ENCODE results near the gene AUTS2. TPM values are rescaled to one million over a fixed set of nuclear protein-coding genes. Genes with fewer than 3 reads are reported as not detected.

The AUTS2 gene
- total and polyA plus RNA-seq, 10 of the 15 experiments (the other 5 are each of a cell fraction or from before 2014, with no cell fraction given) = 6.4 to 55.6 (median 21.6) TPM

GRCh38 chr7:70647801-70648498, 1049.7 kb downstream of the AUTS2 start:
- ChIA-PET SMC1A (ENCODE audit: uncharacterized antibody, unreplicated experiment) (interaction anchor here (0.8 to 4.0 kb wide), 10 partner anchors 9 to 57 kb away, joined by 3 to 35 read pairs (median 4); no protein-coding TSS in a partner anchor), RAD21 (ENCODE audit: unreplicated experiment) (interaction anchor here (0.5 to 2.7 kb wide), 8 partner anchors 9 to 374 kb away, joined by 3 to 11 read pairs (median 3); no protein-coding TSS in a partner anchor), POLR2A (no interaction called here), CTCF (interaction anchor here (0.9 to 3.7 kb wide), 2 partner anchors 50 to 138 kb away, joined by 3 to 12 read pairs; no protein-coding TSS in a partner anchor)
- no peaks in the 10 kb centered on the region for H3K79me2 ChIP-seq (ENCODE audit: control insufficient read depth, insufficient read depth, low read length)
- no peak overlapping the region for H3K9ac ChIP-seq (ENCODE audit: control insufficient read depth, insufficient read depth, low read length)
- in situ Hi-C loops (cut with MboI) (no loop called here), intact Hi-C loops (cut with micrococcal nuclease; ENCODE audit: unreplicated experiment) (no loop called here)
- 0 out of 2 replicates have a peak overlapping the region, but pooled peaks have one; percentile 5 for H3K4me2 ChIP-seq (ENCODE audit: control insufficient read depth, insufficient read depth)
- DNase-seq (ENCODE audit: low read depth, low spot score) = peak; percentile 46
- H3K27ac ChIP-seq (ENCODE audit: control insufficient read depth, insufficient read depth) = no peak overlapping the region
- H3K4me3 ChIP-seq = no peak overlapping the region
- WGBS (ENCODE audit: insufficient coverage, insufficient replicate concordance, low lambda C conversion rate, missing lambda C conversion rate) = 44% methylated on average over 9 of the region's 9 CpGs
- BruUV-seq (replicated peaks) = no TSS peak
- H3K27me3 ChIP-seq (replicated peaks in 1 of 2; ENCODE audit: control insufficient read depth in 2 of 2, insufficient read depth in 2 of 2, low read length in 1 of 2) = no peaks in the 10 kb centered on the region
- H3K9me3 ChIP-seq (replicated peaks; ENCODE audit: control insufficient read depth, insufficient read depth, low read length) = no peaks in the 10 kb centered on the region
- H4K20me1 ChIP-seq (ENCODE audit: control insufficient read depth, insufficient read depth) = no peaks in the 10 kb centered on the region
- peak; percentile 94 for ATAC-seq
- peak; percentile 70 for FAIRE-seq
- H3K36me3 ChIP-seq (ENCODE audit: control insufficient read depth in 2 of 2, insufficient read depth in 2 of 2, low read length in 1 of 2) = no peaks in the 10 kb centered on the region
- H3K4me1 ChIP-seq (ENCODE audit: control insufficient read depth, insufficient read depth, low read length) = peaks cover 5% of the 10 kb centered on the region; the same call in 1 of the 2 replicates
- H2AFZ ChIP-seq (ENCODE audit: control insufficient read depth, low read depth, low read length) = no peak overlapping the region
- TF ChIP-seq BHLHE40 (IDR thresholded peaks at IDR 0.05; ENCODE audit: borderline replicate concordance in 1 of 2, low read depth in 2 of 2, low read length in 1 of 2) (peak in 1 of 2 experiments; percentile 81; a peak in 2 of 4 replicates), RUNX3 (IDR thresholded peaks at IDR 0.05; ENCODE audit: low read length) (peak; percentile 82), TCF12 (IDR thresholded peaks at IDR 0.05; ENCODE audit: low read depth, low read length) (0 out of 2 replicates have a peak, but pooled peaks have one; percentile 25), NBN (IDR thresholded peaks at IDR 0.05) (0 out of 2 replicates have a peak, but pooled peaks have one; percentile 41), DPF2 (IDR thresholded peaks at IDR 0.05) (peak; percentile 40; the same call in 1 of the 2 replicates), RELB (IDR thresholded peaks at IDR 0.05; ENCODE audit: low read depth) (0 out of 2 replicates have a peak, but pooled peaks have one; percentile 29), ZNF24 (IDR thresholded peaks at IDR 0.05) (no peak), IKZF2 (IDR thresholded peaks at IDR 0.05) (peak; percentile 57 to 65; a peak in 2 of 4 replicates), ZNF687 (IDR thresholded peaks at IDR 0.05) (0 out of 2 replicates have a peak, but pooled peaks have one; percentile 23), RELA (IDR thresholded peaks at IDR 0.05; ENCODE audit: borderline replicate concordance, partially characterized antibody) (no peak), IKZF1 (conservative IDR thresholded peaks at IDR 0.05) (peak; percentile 75), CHD1 (IDR thresholded peaks at IDR 0.05; ENCODE audit: low read depth, low read length) (no peak), PAX5 (IDR thresholded peaks at IDR 0.05; ENCODE audit: borderline replicate concordance, low read depth, low read length) (0 out of 2 replicates have a peak, but pooled peaks have one; percentile 46), CTCF (IDR thresholded peaks at IDR 0.05 in 2 of 3, conservative IDR thresholded peaks at IDR 0.05 in 1 of 3; ENCODE audit: control insufficient read depth in 2 of 3, extremely low read depth in 1 of 3, insufficient read depth in 1 of 3, low read depth in 3 of 3, low read length in 3 of 3) (no peak), CREB1 (IDR thresholded peaks at IDR 0.05; ENCODE audit: low read depth) (0 out of 2 replicates have a peak, but pooled peaks have one; percentile 9), NR2C2 (IDR thresholded peaks at IDR 0.05; ENCODE audit: borderline replicate concordance, control insufficient read depth, insufficient read length, low read depth) (no peak)

Measured in GM12878 (cell line).